Neuronal stem cell (in vitro differentiated cells): ENCODE results near the gene ATP6V1F.

Experiments
- DNase-seq: peaks from one replicate; pipeline ENCODE4 v3.0.0-alpha.2; 2013; ENCODE audit warnings: low spot score
- H2AFZ ChIP-seq: one replicate; pipeline ENCODE4 v1.6.1; 2013; ENCODE audit warnings: mild to moderate bottlenecking, low read length, inconsistent platforms
- H2AK5ac ChIP-seq: 2 replicates; pipeline ENCODE4 v1.6.1; 2013; ENCODE audit warnings: low read depth, mild to moderate bottlenecking, inconsistent platforms, low read length, moderate library complexity, mixed read lengths
- H2BK120ac ChIP-seq: 2 replicates; pipeline ENCODE4 v1.6.1; 2013; ENCODE audit warnings: low read depth, mild to moderate bottlenecking, inconsistent platforms, low read length, moderate library complexity, mixed read lengths
- H2BK12ac ChIP-seq: one replicate; pipeline ENCODE4 v1.6.1; 2013; ENCODE audit warnings: low read length, inconsistent platforms
- H2BK15ac ChIP-seq: 2 replicates; pipeline ENCODE4 v1.6.1; 2013; ENCODE audit warnings: mild to moderate bottlenecking, low read length, inconsistent platforms, mixed read lengths
- H2BK5ac ChIP-seq: one replicate; pipeline ENCODE4 v1.6.1; 2013; ENCODE audit warnings: inconsistent platforms, mild to moderate bottlenecking, low read length, moderate library complexity
- H3K14ac ChIP-seq: one replicate; pipeline ENCODE4 v1.6.1; 2013; ENCODE audit warnings: low read length, inconsistent platforms
- H3K18ac ChIP-seq: 2 replicates; pipeline ENCODE4 v1.6.1; 2013; ENCODE audit warnings: low read length, inconsistent platforms
- H3K23ac ChIP-seq: 2 replicates; pipeline ENCODE4 v1.6.1; 2013; ENCODE audit warnings: low read depth, mild to moderate bottlenecking, mixed read lengths, low read length, inconsistent platforms; ENCODE audit not compliant: poor library complexity
- H3K27ac ChIP-seq: replicated peaks from 3 replicates; pipeline ENCODE4 v1.5.1; 2013; ENCODE audit warnings: low read length, inconsistent platforms
- H3K27me3 ChIP-seq, 3 experiments: 2 replicates each; pipeline ENCODE4 v1.6.1; 2013; ENCODE audit warnings: low read length in 3 of 3, mild to moderate bottlenecking in 2 of 3, inconsistent platforms in 1 of 3, low read depth in 1 of 3, mixed read lengths in 1 of 3, moderate library complexity in 1 of 3; ENCODE audit not compliant: control insufficient read depth in 3 of 3, insufficient read depth in 3 of 3
- H3K36me3 ChIP-seq, 2 donors: replicated peaks in 1 of 2; 2 replicates each; pipeline ENCODE4 v1.6.1; 2013; ENCODE audit warnings: low read length in 2 of 2; ENCODE audit not compliant: control insufficient read depth in 2 of 2, insufficient read depth in 2 of 2
- H3K4ac ChIP-seq: 2 replicates; pipeline ENCODE4 v1.6.1; 2013; ENCODE audit warnings: inconsistent platforms, mild to moderate bottlenecking, low read length, moderate library complexity
- H3K4me1 ChIP-seq, 2 donors: 1 replicate in 1 of 2; 2 replicates in 1 of 2; pipeline ENCODE4 v1.6.1; 2013; ENCODE audit warnings: low read length in 2 of 2, low read depth in 1 of 2; ENCODE audit not compliant: control insufficient read depth in 2 of 2, insufficient read depth in 1 of 2
- H3K4me2 ChIP-seq: one replicate; pipeline ENCODE4 v1.6.1; 2013; ENCODE audit warnings: mild to moderate bottlenecking, low read length, inconsistent platforms; ENCODE audit not compliant: insufficient read depth, poor library complexity, severe bottlenecking
- H3K4me3 ChIP-seq, 2 donors: 2 replicates each; pipeline ENCODE4 v1.5.1; 2013; ENCODE audit warnings: low read length in 2 of 2, mild to moderate bottlenecking in 2 of 2, inconsistent platforms in 1 of 2, moderate library complexity in 1 of 2
- H3K79me1 ChIP-seq: one replicate; pipeline ENCODE4 v1.6.1; 2013; ENCODE audit warnings: low read depth, mild to moderate bottlenecking, inconsistent platforms, low read length, moderate library complexity
- H3K9ac ChIP-seq: one replicate; pipeline ENCODE4 v1.6.1; 2013; ENCODE audit warnings: mild to moderate bottlenecking, low read depth, low read length, inconsistent platforms; ENCODE audit not compliant: poor library complexity
- H3K9me3 ChIP-seq, 2 donors: replicated peaks in 1 of 2; 2 replicates each; pipeline versions ENCODE3 to v1.6.1; 2013; ENCODE audit warnings: low read length in 2 of 2, mild to moderate bottlenecking in 2 of 2, inconsistent platforms in 1 of 2, low read depth in 1 of 2, mixed read lengths in 1 of 2, moderate library complexity in 1 of 2; ENCODE audit not compliant: control insufficient read depth in 2 of 2, insufficient read depth in 1 of 2
- H4K8ac ChIP-seq: one replicate; pipeline ENCODE4 v1.6.1; 2013; ENCODE audit warnings: low read depth, mild to moderate bottlenecking, inconsistent platforms, low read length, moderate library complexity
- H4K91ac ChIP-seq: one replicate; pipeline ENCODE4 v1.6.1; 2013; ENCODE audit warnings: low read length, low read depth, mild to moderate bottlenecking, inconsistent platforms; ENCODE audit not compliant: poor library complexity
- WGBS, 2 donors: extraction: QIAGEN DNeasy Blood & Tissue Kit; methylation state at CpG; one replicate each; pipeline ENCODE4 v1.1.7; 2013; ENCODE audit warnings: missing lambda C conversion rate in 2 of 2, mixed read lengths in 1 of 2; ENCODE audit not compliant: insufficient read length in 2 of 2, insufficient replicate concordance in 1 of 2; ENCODE audit errors: extremely low coverage in 2 of 2; 5-methylcytosine and 5-hydroxymethylcytosine counted together

ATP6V1F gene

DNA sequence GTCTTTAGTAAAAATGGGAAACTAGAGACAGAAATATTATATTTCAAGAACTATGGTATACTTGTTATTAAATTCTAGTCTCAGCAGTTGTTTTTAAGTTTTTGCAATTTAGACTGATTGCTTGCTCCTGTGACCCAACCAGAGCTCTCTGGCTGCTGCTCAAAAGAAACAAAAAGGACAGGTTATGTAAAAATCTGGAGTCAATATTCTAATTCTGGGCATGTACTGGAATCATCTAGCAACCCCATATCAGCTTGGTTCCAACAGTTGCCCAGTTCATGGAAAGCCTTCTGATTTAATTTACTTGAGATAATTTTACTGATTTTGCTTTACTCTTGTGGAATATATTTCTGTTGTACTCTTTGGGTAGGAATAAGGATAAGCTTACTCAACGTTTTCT is 37.6 kb downstream of the ATP6V1F start:
- Histone ChIP-seq H3K79me1 (no peaks in the 10 kb centered on the region), H3K9ac (no peak overlapping the region), H3K9me3 (peaks cover 0 to 4% of the 10 kb centered on the region in 2 donors), H4K8ac (no peak overlapping the region), H3K27ac (no peak overlapping the region), H2BK120ac (no peak overlapping the region), H3K27me3 (peaks cover 0 to 23% (median 0%) of the 10 kb centered on the region in 3 experiments), H3K18ac (no peak overlapping the region), H2BK5ac (no peak overlapping the region), H3K4ac (no peak overlapping the region), H3K4me3 (no peak overlapping the region), H2AK5ac (no peak overlapping the region), H3K4me2 (no peak overlapping the region), H3K4me1 (no peaks in the 10 kb centered on the region), H2BK12ac (no peak overlapping the region), H4K91ac (no peak overlapping the region), H3K23ac (no peak overlapping the region), H3K14ac (no peak overlapping the region), H2BK15ac (no peak overlapping the region), H3K36me3 (no peaks in the 10 kb centered on the region), H2AFZ (no peak overlapping the region)
- no peak for DNase-seq
- WGBS, 2 donors: no CpG with 5 or more reads among the region's 1 CpG

DNA sequence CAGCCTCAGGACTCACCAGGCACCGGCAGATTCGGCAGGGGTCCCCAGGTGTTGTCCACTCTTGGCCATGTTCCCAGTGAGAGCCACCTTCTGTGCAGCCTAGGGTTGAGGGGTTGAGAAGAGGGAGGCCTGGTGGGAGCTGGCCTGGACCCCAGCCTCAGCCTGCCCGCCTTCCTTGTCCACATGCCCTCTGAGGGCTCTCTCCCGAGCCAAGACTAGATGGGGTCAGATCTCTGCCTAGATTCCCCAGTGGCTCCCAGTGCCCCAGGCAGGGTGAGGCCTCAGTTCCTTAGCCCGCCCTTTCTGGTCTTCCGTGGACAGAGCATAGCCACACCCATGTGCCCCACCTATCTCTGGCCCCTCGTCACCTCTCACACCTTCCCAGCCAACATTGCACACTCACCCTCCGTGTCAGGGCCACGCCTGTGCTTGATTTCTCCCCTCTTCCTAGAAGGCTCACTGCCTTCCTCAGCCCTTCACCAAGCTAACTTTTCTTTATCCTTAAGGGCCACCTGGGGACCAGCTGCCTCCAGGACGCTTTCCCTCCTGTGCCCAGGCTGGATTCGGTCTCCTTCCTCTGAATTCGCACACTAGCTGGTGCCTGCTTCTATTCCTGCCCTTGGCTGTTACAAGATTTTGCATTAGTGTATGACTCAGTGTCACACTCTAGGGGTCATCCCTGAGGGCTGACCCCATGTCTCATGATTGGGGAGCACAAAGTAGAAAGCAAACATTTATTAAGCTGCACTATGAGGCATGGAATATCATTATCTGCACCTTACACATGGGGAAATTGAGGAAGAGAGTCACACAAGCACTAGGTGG is 40.3 kb downstream of the ATP6V1F start:
- H3K27ac ChIP-seq: no peak overlapping the region
- H3K36me3 ChIP-seq: no peaks in the 10 kb centered on the region
- H3K4me2 ChIP-seq: no peak overlapping the region
- H3K4me3 ChIP-seq: no peak overlapping the region
- peaks cover 0 to 10% (median 0%) of the 10 kb centered on the region in 3 experiments for H3K27me3 ChIP-seq
- no peak overlapping the region for H2BK120ac ChIP-seq
- H2AFZ ChIP-seq: no peak overlapping the region
- H3K4me1 ChIP-seq: no peaks in the 10 kb centered on the region
- WGBS, 2 donors: no CpG with 5 or more reads among the region's 12 CpGs
- DNase-seq: no peak
- H2BK12ac ChIP-seq: peak overlapping the region; percentile 58
- H3K4ac ChIP-seq: no peak overlapping the region
- H3K23ac ChIP-seq: peak overlapping the region; percentile 3
- H3K18ac ChIP-seq: no peak overlapping the region
- H2AK5ac ChIP-seq: peak overlapping the region; percentile 90
- no peak overlapping the region for H2BK5ac ChIP-seq
- no peak overlapping the region for H4K8ac ChIP-seq
- no peak overlapping the region for H4K91ac ChIP-seq
- no peaks in the 10 kb centered on the region for H3K79me1 ChIP-seq
- H3K9ac ChIP-seq: peak overlapping the region; percentile 44
- H3K14ac ChIP-seq: no peak overlapping the region
- H3K9me3 ChIP-seq: peaks cover 0 to 4% of the 10 kb centered on the region in 2 donors
- no peak overlapping the region for H2BK15ac ChIP-seq

DNA sequence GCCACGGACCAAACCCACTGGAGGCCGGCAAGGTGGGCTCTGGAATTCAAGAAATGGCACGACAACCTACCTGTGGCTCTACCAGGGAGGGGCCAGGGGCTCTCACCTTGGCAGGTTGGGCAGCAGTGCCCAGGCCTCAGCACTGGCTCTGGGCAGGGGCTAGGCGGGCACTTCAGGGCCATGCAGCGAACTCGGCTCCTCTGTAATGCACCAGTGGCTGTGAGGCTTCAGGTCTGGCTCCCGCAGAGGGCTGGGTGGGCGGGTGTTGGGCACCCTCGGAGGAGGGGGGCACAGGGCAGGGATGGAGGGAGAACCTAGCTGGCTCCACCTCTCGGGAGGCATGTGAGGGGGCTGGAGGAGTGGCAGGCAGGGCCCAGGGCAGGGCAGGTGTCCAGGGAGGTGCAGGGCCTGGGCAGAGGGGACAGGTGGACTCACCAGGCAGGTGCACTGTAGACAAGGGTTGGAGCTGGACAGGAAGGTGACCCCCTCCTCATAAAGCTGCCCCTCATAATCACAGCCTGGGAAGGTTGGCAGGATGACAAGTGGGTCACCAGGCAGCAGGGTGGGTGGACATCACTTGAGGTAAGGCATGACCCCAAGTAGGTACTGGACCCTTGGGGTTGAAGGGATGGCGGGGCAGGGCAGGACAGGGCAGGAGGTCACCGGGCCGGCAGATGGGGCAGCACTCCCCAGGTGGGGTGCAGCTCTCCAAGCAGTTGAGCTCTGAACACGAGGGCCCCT is 41.1 kb downstream of the ATP6V1F start:
- Histone ChIP-seq H3K14ac (no peak overlapping the region), H3K9ac (peak overlapping the region; percentile 74), H3K27ac (no peak overlapping the region), H3K9me3 (peaks cover 0 to 4% of the 10 kb centered on the region in 2 donors), H3K4me1 (peaks cover 0 to under 1% of the 10 kb centered on the region in 2 donors), H3K4me3 (no peak overlapping the region), H4K8ac (no peak overlapping the region), H2AFZ (no peak overlapping the region), H3K36me3 (no peaks in the 10 kb centered on the region), H3K79me1 (no peaks in the 10 kb centered on the region), H4K91ac (no peak overlapping the region), H3K23ac (peak overlapping the region; percentile 40), H3K4me2 (no peak overlapping the region), H3K4ac (no peak overlapping the region), H2AK5ac (peak overlapping the region; percentile 20), H2BK5ac (no peak overlapping the region), H2BK12ac (peak overlapping the region; percentile 87), H2BK120ac (no peak overlapping the region), H3K18ac (peak overlapping the region; percentile 87), H3K27me3 (peaks cover 0 to 18% (median 0%) of the 10 kb centered on the region in 3 experiments), H2BK15ac (peak overlapping the region; percentile 63)
- no CpG with 5 or more reads among the region's 14 CpGs for WGBS, 2 donors
- no peak for DNase-seq
